GM21423 (cell line): ENCODE data around the gene TRRAP.

Source experiments
- ATAC-seq: cut with Tn5 transposase; IDR thresholded peaks from one replicate; pipeline ENCODE4 v1.9.1; 2021; ENCODE audit warnings: mild to moderate bottlenecking, moderate library complexity; ENCODE audit not compliant: unreplicated experiment

The TRRAP gene

DNA sequence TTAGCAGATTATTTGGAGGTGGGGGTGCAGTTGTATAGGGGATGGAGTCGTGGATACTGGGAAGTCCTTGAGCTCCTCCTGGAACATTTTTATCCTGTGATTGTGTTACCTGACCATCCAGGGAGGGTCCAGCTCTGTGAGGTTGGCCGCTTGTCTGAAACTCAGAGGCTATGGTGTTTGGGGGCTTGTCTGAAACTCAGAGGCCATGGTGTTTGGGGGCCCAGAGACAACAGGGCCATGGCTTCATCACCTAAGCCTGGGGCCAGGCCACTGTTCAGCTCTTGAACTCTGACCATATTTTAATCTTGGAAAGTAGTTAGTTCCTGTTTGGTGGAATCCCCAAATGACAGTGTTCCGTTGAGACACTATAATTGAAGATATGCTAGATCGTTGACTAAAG lies 66.1 kb downstream of the TRRAP start:
- no peak for ATAC-seq

DNA sequence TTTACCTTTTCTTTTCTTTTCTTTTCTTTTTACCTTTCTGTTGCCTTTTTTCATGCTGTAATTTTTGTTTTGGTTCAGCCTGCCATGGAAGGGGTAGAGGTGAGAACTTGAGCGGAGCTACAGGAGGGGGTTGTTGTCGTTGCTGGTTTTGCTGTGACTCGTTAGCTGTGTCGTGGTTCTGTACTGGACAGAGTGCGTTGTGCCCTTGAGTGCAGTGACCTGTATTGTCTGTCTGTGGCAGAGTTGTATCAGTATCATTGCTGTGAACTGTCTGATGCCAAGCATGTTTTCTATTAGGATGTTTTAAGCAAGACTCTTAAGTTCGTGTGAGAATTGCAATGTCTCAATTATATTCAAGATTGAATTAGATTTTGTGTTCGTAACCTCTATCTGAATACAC lies 67.5 kb downstream of the TRRAP start:
- no peak for ATAC-seq

DNA sequence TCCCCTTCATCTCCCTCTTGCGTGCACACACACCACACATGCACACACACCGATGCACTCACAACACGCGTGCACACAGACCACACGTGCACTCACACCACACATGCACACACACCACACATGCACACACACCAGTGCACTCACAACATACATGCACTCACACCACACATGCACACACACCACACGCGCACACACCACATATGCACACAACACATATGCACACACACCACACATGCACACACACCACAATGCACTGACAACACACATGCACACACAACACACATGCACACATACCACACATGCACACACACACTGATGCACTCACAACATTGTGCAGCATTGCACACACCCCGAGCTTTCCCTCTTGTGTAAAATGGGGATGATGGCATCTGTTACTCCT lies 68.1 kb downstream of the TRRAP start:
- no peak for ATAC-seq

DNA sequence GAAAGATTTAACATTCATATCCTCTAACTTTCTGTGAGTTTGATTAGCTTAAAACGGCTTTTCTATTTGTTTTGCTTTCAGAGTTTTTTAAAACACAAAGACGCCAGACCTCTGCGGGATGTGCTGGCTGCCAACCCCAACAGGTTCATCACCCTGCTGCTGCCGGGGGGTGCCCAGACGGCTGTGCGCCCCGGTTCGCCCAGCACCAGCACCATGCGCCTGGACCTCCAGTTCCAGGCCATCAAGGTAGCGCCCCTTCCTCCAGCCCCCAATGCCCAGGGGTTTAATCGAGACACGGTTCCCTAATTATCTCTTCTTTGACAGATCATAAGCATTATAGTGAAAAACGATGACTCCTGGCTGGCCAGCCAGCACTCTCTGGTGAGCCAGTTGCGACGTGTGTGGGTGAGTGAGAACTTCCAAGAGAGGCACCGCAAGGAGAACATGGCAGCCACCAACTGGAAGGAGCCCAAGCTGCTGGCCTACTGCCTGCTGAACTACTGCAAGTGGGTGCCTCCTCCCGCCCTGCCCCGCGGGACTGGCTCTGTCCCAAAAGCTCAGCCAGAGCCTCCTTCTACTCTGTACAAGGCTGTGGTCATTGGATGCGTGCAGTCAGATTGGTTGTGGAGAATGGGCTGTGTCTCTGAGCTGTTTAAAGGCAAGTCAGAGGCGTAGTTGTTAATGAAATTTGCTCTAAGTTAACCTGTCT lies 71.2 kb downstream of the TRRAP start:
- ATAC-seq: no peak

DNA sequence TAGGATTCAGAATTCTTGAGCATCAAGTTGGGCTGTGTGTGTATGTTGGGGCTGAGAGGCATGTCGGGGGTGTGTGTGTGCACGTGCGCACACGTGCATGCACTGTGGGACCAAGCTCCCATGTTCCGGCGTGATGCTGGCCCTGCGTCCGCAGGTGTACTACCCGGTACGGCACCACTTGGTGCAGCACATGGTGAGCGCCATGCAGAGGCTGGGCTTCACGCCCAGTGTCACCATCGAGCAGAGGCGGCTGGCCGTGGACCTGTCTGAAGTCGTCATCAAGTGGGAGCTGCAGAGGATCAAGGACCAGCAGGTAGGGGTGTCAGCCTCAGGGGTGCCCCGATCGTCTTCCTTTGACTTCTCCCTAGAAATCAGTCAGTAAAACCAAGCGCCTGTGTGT lies 77.7 kb downstream of the TRRAP start:
- ATAC-seq: no peak

DNA sequence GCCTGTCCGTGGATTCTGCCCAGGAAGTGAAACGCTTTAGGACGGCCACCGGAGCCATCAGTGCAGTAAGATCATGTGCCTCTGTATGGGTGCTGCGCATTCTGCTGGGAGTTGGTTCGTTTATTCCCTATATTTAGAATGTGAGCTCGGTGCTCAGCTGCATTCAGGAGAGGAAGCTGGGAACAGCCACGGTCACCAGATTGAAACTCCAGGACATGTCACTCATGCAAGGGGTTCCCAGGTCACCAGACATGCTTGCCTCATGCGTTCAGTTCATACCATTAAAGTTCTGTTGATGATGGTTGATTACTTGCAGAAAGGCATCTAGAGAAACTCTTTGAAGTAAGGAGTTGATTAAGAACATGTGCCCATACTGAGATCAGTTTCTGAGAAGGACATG lies 78.1 kb downstream of the TRRAP start:
- ATAC-seq: no peak

DNA sequence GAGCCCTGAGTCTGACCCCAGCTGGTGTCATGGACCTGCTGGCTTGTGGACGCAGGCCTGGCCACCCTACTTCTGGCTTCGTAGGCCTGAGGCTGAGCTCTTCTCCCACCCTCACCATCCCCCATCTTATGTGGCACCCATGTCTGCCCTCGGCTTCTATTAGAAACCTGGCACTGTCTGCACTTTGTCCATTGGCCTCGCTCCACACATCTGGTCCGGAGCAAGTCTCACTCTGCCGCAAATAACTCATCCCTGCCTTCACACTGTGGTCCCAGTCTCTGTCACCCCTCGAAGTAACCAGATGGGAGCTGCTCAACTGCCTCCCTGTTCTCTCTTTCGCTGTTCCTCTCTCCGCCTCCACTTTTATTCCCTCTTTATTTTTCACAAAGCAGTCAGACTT lies 78.6 kb downstream of the TRRAP start:
- no peak for ATAC-seq

DNA sequence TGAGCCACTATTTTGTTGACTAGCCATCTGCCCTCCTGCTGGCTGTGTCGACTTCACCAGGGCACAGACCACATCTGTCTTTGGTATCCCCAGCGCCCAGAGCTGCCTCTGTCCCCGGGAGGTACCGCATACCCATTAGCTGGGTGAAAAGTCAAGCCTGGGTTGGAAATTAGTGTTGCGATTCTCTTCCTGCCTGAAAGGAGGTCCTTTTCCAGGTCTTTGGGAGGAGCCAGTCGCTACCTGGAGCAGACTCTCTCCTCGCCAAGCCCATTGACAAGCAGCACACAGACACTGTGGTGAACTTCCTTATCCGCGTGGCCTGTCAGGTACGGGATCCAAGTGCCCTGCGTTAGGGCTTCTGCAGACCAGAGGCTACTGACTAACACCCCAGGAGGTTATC lies 79.4 kb downstream of the TRRAP start:
- ATAC-seq: no peak

DNA sequence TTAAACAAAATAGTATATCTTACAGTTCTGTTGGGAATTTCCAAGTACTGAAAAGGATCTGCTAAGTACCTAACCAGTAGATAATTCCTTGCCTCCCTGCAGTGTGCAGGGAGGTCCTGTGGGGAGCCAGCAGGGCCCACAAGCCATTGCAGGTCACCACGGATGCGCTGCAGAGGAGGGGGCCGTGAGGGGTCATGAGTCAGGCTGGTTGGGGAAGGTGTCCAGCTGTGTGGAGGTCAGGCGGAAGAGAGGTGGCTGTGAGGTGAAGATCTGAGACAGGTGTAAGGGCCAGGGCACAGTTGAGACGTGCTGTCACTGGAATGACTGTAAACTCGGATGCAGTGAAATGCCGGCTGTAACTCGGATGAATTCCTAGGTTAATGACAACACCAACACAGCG lies 80.6 kb downstream of the TRRAP start:
- ATAC-seq: no peak

DNA sequence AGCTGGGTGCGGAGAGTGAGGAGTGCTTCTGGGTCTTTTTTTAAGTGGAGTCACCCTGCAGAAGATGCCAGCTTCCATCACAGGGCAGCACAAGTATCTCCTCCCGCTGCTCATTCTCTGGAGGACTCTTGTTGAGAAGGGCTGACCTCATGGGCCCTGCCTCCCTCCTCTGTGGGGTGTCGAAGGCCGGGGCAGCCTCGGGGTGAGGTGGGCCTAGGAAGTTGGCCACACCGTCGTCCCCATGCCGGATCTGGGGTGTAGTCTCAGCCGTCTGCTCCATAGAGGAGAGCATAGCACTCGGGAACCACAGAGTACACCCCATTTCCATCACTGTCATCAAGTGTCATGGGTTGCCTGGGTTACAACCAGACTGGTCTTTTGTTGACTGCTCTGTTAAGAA lies 85.0 kb downstream of the TRRAP start:
- no peak for ATAC-seq

DNA sequence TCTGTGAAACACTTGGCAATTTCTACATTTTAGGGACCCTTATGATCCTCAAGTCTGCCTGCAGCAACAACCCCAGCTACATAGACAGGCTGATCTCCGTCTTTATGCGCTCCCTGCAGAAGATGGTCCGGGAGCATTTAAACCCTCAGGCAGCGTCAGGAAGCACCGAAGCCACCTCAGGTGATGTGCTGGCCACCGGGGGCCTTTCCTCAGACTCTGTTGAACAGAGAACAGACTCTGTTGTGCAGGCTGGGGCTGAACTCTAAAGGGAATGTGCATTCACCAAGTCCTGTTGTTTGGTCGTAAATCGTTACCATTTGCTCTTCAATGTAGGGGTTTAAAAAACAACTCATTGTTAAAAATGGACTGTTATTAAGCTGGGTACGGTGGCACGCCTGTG lies 86.3 kb downstream of the TRRAP start:
- no peak for ATAC-seq

DNA sequence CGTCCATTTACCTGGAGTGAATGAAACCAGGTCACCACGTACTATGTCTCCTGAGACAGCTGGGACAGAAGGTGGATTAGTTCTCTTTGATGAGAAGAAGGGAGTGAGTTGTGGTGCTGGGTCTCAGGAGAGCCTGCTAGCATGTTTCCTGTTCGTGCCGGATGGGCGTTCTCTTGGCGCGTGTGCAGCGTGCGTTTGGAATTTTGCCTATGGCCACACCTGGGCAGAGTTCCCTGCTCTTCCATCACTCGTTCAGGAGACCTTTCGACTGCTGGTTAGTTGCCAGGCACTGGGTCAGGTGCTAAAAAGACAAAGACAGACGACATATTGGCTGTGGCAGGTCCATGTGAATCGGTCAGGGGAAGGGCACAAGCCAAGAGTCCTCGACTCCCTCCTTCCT lies 90.3 kb downstream of the TRRAP start:
- no peak for ATAC-seq

DNA sequence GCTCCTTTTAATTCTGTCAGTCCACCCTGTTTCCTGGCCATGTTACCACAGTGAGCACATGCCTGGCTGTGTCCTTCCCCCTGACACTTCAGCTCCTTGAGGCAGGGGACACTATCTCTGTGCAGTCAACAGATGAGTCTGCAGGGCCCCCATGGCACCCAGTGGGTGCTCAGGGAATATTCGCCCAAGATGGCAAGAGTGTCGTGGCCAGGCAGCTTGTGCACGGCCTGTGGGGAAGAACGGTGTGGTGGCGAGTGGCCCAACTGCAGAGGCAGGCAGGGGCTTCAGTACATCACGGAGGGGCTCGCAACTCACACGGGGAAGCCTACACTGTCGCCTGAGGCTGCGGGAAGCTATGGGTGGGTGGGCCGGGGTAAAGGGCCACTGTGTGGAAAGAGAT lies 91.1 kb downstream of the TRRAP start:
- no peak for ATAC-seq

DNA sequence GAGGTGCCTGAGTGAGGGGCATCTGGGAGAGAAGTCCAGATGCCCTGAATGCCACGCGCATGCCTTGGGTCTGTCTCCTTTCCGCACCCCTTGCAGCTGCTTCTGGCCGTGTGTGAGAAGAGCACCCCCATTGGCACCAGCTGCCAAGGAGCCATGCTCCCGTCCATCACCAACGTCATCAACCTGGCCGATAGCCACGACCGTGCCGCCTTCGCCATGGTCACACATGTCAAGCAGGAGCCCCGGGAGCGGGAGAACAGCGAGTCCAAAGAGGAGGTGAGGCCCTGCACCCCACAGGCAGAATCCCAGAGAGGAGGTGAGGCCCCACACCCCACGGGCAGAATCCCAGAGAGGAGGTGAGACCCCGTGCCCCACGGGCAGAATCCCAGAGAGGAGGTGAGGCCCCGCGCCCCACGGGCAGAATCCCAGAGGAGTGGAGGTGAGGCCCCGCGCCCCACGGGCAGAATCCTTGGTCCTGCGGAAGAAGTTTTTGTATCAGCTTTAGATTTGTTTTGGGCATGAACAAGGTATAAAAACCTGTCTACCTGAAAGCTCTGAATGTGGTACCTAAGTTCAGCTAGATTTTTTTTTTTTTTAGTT lies 91.8 kb downstream of the TRRAP start:
- ATAC-seq: no peak

DNA sequence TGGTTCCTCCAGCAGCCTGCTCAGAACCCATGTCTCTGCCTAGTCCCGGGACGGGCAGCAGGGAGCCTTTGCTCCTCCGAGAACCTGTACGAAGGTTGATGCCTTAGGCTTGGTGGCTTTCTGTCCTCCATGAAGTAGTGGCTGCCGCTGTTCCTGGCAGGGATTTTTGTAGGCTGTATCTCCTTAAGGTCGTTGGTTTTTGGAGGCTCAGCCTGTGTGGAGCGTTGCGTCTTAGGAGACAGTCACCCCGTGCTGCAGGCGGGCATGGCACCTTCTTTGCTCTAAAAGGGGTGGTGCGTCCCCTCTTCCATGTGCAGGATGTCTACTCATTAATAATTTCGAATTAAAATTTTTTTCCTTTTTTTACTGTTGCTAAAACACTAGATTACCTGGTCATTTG lies 92.5 kb downstream of the TRRAP start:
- ATAC-seq: no peak

DNA sequence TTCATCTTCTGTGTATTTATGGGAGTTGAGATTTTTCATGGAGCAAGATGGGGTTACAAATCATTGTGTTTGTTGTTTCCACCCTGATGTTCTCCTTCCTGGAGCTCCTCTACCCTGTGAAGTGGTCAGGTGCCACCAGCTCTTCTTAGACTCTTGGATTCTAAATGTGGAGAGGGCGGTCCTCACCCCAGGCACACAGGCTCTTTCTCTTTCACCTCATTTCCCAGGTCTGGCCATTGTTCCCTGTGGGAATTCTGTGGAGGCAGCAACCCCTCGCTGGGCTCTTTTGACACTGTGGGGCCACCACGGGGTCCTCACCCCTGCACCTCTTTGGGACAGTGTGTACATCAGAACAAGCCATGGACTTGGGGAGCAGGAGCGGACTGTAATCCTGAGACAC lies 95.9 kb downstream of the TRRAP start:
- ATAC-seq: no peak

DNA sequence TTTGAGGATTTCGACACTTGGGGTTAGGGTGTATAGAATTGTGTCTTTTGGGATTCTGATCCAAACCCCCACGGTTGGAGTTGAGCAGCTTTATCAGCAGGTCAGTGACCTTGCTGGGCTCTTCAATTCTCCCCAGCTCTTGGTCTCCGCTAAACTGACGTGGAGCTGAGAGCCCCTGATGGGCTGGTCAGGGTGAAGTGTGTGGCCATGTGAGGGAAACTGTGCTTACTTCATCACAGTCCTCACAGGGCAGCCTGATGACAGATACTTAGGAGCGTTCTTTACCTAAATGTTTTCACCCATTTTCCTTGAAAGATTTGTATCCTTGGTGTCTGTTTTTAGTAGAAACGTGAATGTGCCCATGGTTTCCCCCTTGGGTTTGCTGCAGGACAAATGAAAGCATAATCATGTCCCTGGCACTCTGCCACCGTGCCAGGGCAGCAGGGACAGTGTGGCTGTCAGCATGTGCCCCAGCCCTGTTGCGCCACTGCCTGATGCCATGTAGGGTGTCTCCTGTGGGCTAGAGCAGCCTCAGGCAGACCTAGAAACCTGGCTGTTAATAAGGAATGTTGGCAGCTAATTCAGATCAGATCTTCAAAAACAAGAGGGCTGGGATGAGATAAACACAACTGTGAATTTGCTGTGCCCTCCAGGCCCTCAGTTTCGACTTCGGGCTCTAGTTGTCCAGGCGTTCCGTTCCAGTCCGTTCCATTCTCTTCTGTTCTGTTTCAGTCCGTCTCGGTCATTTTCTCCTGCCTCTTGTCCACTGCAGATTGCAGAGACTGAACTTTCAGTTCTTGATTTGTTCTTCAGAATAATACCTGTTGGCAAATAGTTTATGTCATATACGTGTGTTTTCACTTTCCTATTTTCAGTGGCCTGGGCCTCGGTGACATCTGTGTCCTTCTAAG lies 96.8 kb downstream of the TRRAP start:
- no peak for ATAC-seq

DNA sequence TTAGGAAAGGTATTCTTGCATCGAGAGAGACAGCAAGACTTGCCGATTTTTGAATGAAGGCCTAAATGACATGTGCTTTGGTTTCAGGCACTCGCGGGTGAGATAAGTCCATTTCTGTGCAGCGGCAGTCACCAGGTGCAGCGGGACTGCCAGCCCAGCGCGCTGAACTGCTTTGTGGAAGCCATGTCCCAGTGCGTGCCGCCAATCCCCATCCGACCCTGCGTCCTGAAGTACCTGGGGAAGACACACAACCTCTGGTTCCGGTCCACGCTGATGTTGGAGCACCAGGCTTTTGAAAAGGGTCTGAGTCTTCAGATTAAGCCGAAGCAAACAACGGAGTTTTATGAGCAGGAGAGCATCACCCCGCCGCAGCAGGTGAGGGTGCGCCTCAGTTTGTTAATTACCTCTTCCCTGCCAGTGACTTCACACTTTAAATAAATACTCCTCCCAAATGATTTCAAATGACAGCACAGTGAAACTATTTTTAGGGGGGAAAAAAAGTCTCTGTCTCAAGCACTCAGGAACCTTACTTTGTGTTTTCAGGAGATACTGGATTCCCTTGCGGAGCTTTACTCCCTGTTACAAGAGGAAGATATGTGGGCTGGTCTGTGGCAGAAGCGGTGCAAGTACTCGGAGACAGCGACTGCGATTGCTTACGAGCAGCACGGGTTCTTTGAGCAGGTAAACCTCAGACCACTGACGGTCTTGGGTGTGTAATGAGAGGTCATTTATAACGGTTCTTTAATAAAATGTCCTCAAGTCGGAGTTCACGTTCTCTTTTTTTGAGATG lies 98.3 kb downstream of the TRRAP start:
- no peak for ATAC-seq

DNA sequence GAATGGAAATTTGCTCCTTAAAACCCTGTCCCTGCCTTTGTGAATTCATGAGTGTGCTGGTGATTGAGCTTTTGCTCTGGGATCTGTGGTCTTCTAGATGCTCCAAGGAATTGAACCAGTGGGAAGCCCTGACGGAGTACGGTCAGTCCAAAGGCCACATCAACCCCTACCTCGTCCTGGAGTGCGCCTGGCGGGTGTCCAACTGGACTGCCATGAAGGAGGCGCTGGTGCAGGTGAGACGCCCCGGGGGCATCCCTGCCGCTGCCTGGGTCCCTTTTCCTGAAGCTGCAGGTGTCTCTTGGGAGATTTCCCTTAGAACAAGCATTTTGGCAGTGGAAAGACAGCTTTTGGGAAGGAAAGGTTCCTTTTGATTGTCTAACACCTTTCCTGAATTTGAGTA lies 100.3 kb downstream of the TRRAP start:
- no peak for ATAC-seq

DNA sequence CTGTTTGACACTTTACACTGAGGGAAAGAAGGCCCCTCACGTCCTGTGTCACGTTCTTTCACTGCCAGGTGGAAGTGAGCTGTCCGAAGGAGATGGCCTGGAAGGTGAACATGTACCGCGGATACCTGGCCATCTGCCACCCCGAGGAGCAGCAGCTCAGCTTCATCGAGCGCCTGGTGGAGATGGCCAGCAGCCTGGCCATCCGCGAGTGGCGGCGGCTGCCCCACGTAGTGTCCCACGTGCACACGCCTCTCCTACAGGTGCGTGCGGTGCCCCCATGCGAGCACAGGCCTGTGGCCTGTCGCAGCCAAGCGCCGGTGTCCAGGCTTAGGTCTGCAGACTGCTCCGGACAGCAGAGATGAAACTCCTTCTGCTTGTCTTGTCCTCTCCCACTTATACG lies 103.4 kb downstream of the TRRAP start:
- no peak for ATAC-seq

DNA sequence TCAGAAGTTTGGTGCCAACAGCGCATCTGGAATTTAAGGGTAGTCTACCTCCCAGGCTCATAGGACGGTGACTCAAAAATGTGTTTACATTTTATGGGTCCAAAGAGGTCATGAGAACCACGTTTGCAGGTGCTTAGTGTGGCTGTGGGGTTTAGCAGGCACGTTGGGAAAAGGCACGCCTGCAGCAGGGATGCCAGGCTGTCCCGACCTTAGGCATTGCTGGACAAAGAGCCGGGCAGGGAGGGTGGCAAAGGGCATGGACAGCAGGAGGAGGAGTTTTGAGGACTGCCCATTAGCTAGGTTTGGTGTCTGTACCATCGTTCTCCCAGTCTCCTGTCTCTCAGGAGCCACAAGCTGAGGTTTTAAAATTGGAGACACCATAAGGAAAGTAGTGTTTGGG lies 104.4 kb downstream of the TRRAP start:
- no peak for ATAC-seq
